ENCODE measurements around the gene CSF3.
A peak's percentile ranks its signal among the peaks of the same experiment; 100 is the strongest.

Gene CSF3

DNA sequence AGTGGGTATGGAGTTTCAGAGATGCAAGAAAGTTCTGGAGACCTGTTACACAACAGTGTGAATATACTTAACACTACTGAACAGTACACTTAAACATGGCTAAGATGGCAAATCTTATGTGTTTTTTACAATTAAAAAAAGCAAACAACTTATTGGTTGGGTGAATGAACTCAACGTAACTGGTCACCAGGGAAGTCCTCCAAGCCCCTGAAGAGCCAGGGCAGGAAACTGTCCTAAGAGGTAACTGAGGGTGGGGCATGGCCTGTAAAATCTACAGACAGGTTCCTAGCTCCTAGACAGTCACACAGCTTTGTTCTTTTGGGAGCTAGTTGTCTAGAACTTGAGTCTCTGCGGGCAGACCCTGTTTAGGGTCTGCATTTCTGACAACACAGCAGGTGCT, 10.3 kb downstream of the CSF3 start:
- no peak for DNase-seq

DNA sequence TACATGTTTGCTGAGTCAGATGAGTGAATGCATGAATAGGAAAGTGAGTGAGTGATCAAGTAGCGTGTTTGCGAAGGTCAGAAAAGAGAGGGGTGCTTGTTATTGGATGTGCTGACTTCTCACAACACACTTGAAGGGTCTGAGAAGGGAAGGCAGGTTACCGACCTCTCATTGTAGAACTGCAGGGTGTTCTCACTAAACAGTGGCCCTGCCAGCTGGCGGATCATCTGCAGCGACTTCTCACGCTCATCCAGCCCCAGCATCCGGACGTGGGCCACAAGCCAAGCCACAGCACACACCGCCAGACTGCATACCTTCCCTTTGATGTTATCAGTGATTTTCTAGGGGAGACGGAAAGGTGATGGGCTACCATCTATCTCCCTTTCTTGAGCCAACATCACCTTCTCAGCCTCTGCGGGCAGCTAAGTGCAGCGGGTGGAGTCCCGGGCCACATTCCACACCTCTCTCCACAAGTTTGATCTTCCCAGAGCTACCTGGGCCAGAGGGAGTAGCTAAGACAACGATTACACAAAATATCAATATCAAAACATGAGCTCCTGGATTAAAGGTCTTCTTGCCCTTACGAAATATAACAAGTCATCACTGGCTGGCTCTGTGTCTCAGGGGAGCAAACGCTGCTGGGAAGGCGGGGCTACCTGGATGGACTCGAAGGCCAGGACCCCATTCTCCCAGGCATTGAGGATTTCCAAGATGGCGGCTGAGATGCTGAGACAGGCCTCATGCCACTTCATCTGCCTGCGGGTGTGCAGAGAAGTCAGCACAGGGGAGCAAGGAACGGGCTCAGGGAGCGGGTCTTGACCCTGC, 11.0 kb downstream of the CSF3 start:
- DNase-seq, result no peak

DNA sequence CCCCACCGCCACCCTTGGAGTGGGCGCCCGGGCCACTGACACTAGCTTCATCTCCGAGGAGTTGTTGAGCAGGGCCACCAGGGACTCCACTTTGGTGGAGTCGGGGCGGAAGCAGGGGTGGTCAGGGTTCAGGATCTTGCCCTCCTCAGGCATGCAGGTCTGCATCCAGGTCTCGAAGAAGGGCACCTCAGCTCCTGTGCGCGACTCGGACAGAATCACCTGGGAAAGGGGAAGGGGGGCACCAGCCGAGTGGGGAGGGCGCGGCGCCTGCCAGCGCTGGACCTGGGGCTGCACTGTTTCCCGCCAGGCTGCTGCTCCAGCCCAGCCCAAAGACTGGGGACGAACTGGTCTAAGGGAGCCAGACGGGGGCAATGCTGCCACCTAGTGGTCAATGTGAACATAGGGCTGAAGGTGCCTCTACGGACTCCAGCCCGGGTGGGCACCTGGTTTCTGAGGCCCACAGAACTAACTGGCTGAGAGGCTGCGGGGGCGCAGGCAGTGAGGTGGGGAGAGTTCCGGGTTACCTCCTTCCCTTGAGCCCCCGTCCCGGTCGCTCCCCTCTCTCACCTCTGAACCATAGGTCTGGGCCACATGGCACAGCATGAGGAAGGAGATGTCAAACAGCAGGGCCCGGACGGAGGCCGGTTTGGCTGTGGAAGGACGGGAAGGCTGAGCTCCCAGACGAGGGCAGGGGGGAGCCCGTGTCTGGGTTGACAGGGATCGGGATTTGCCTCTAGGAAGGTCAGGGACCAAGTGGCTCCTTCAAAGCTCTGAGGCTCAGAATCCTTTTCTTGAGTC, 11.8 kb downstream of the CSF3 start:
- peak; percentile 59 for DNase-seq

DNA sequence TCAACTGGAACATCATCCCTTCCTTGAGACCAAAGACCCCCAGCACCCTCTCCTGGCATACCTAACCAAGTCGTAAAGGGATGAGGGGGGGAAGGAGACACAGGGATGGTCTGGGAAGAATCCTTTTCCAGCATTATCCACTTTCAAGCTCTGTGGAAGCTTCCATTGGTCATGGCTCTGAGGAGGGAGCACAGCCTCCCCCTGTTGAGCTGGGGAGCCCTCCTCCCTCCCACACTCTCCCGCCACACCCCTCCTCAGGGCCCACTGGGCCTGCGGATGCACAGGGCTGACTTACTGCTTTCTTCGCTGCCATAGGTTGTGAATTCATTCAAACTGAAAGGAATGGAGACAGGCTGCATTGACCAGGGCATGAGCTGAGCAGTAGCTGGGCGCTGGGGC, 12.4 kb downstream of the CSF3 start:
- DNase-seq, result no peak

DNA sequence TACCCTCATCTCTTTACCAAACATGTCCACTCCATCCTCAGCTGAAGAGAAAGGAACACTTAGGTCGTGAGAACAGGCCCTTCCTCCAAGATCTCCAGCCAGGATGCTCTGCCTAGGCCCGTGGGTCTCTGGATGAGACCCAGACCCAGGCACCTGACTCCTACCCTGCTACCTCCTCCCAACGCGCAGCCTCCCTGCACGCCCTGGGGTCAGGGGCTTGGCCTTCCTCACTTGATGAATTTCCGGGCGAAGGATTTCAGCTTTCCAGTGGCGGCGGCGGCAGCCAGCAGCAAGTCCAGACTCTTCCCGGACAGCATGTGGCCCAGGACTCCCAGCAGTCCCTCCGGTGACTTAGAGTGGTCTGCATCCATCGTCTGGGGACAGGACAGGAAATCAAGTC, 13.4 kb downstream of the CSF3 start:
- DNase-seq, result no peak

DNA sequence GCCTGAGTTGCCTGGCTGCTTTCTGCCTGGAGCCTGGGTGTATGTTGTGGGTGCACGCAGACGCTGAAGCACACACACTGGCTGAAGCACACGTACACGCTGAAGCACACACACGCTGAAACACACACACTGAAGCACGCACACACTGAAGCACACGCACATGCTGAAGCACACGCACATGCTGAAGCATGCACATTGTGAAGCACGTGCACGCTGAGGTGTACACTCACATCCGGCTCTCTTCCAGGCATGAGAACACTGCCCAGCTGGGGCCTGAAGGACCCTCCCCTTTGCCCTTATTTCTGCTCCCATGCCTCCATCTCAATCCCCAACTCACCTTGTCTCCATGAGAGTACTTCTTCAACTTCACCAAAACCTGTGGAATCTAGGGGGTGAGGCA, 16.5 kb downstream of the CSF3 start:
- no peak for DNase-seq

DNA sequence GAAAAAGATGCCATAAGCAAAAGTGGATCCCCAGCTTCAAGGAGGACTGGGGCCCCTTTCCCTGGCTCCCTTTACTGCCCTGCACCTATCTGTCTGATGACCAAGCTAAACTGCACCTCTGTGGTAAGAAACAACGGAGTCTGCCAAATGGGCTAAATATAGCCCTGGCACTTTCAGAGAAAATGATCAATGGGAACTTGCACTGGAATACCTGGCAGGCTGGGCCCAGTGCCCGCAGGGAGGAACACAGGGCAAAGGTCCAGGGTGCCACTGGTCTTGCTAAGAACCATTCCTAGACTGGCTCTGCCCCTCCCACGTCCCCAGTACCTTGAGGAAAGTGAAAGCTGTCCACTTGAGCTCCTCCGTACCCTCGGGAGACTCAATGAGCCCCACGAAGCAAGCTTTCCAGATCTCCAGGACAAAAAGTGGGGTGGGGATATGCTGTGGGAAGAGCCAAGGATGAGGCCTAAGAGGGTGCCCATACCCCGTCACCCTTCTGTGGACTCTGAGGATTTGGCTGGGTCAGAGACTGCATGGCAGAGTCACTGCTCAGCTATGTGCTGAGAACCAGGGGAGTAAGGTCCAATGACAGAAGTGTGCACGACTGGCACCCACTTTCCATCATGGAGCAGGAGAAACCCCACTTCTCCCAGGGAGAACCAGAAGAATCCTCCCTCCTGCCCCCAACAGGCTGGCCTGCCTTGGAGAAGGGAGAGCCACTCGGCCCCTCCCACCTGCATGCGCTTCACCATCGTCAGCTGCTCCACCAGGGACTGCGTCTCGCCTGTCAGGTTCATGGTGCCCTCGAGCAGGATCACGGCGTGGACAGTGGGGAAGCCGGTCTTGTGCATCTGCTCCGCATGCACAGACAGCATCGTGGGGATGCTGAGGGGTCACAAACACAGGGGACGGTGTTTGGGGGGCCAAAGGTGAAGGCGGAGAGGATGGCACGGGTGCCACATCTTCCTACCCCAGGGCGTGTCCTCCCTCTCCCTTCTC, 17.4 kb downstream of the CSF3 start:
- no peak for DNase-seq

DNA sequence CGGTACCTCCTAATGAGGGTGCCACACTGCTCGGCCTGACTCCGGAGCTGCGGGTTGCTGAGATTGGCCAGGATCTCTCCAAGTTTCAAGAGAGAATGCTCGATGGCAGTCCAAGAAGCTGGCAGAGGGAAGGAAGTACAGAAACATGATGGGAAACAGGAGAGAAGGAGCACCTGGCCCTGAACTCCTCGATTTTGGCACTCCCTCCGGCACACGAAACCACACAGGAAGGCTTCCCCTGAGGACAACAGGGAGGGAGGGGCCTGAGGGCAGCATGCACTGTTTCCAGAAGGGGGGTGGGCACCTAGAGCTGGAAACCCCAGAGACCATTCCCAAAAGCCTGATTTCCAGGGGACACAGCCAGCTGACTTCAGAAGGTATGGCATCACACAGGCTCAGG, 18.1 kb downstream of the CSF3 start:
- DNase-seq, result no peak

DNA sequence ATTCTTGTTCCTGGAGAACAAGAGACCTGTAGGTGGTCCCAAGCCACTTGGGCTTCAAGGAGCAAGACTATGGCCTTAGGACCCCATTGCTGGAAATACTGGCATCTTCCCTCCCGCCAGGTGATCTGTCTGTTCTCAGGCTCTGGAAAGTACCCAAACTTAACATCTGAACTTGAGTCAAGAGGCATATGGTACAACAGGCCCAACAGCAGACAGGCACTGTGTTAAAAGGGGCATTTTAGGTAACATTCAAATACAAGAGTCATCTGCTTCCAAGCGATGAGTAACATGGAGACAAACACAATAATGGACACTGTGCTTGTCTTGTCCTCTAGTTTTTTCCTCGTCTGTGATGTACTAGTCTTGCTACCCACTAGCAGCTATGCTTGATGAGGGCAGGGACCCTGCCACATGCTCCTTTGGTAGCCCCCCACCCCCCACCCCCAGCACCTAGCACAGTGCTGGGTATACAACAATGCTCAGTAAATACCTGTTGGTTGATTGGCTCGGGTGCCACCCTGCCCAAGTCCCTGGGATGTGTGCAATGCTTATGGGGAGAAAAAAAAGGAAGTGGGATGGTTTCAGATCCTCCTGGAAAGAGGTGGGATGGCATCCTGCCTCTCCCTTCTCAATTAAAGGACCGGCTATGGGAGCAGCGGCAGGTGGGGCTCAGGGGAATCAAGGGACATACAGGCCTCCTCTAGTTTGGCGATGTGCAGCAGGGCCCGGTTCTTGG, 19.4 kb downstream of the CSF3 start:
- DNase-seq, result no peak

DNA sequence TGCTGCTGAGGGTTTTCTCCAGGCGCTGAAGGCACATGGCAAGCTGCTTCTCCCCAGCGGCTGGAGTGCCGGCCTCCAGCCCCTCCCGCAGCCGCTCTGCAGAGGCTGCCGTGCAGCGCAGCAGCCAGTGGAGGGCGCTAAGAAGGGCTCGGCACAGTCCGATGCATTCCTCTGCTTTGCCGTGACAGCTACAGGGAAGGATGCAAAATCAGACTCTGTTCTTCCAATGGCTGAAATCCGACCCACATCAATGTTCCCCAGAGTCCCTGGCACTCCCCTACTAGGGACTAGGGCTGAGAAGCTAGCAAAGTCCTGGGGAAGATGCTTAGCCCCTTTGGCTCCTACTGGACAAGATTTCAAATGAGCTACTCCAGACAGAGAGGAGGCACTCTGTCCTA, 19.9 kb downstream of the CSF3 start:
- DNase-seq, result no peak

DNA sequence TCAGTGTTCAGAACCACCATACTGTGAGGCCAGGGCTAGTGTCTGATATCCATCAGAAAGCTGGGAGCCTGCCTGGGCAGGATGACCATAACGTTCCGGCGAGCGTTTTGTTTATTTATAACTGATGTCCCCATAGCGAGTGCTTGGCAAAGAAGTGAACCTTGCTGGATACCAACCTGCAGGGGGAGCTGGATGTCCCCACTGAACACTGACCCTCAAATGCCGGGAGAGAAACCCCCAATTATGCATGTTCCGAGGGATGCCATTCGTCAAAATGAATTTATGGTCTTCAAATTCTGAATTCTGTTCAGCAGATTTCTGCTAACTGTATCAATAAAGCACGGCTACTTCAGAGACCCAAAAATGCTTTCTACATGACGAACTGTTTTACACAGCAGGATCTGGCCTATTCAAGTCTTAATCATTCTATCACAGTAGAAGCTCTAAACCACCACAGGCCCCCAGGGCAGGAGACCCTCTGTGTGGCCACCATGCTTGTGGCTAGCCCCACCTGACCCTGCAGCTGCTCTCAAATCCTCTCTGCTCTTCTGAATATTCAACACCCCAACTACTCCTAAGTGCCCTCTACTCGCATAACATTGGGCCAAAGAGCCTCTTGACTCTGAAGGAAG, 23.8 kb downstream of the CSF3 start:
- peak; percentile 26 for DNase-seq

DNA sequence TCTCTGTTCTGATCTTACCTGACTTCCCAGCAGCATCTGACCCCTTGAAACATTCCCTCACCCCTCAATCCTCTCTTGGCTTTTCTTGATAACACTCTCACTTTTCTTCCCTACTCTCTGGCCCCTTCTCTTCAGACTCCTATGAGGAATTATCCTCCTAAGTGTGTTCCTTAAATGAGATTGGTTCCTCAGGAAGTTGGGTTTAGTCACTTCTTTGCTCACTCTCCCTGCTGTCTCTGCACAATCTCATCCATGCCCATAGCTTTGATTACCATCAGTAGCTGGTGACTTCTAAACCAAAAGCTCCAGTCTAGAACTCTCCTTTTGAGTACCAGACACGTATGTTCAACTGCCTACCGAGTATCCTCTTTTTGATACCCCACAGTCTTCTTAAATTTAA, 26.0 kb downstream of the CSF3 start:
- no peak for DNase-seq

DNA sequence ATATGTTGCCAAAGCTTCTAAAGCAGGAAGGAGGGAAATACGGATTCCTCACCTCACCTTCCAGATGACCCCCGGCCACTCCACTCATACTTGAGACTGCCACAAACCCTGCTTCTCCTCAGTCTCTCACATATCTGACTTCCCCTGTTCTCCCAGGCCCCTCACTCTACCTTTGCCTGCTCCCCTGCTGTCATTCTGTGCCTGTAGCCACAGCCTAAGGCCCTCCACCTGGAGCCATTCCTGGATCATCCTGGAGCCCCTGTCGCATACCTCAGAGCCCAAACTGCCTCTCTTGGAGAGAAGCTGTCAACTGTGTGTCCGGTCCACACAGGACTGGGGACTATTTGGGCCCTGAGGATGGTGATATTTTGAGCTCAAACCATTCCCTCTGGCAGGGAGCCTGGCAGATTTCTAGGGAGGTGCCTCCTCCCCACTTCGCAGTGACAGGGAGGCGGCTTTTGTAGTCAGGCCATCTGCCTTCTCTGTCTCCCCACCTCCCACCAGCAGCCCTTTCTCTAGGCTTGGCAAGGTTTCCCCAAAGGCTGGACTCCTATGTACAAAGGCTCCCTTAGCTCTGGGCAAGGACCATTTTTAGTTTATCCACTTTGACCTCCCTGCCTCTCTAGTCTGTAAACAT, 41.3 kb downstream of the CSF3 start:
- DNase-seq, result no peak

DNA sequence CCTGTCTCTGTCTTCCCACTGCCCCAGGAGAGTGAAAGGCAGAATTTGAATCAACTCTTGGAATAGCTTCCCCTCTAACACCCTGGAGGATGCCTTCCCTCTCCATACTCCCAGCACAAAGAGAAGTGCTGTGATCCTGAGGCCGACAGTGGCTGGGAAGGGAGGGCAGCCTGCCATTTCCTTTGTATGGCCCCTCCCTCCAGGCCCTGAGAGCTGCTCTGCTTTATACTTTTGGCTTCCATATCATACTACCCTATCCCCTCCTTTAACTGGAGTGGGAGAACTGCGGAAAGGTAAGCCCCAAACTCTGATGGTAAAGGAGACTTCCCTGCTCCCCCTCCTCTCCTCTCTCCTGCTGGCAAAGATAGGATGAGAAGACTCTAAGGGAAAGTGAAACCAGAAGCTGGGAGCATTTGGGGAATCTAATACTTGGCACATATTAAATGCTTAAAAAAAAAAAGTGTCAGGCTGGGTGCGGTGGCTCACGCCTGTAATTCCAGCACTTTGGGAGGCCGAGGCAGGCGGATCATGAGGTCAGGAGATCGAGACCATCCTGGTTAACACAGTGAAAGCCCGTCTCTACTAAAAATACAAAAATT, 43.0 kb downstream of the CSF3 start:
- DNase-seq, result no peak

DNA sequence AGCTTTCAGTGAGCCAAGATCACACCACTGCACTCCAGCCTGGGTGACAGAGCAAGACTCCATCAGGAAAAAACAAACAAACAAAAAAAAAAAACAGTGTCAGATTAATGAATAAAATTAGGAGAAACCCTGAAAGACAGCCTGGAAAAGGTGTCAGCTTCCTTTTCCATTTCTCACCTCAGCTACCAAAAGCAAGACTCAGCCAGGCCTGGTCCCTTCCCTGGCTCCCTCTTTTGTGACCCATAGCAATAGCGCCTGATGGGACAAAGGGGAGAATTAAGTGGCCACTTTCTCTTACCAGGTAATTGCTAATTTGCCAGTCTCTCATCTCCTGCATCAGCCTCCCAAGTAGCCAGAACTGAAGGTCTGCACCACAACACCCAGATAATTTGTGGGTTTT, 43.6 kb downstream of the CSF3 start:
- DNase-seq, result no peak

DNA sequence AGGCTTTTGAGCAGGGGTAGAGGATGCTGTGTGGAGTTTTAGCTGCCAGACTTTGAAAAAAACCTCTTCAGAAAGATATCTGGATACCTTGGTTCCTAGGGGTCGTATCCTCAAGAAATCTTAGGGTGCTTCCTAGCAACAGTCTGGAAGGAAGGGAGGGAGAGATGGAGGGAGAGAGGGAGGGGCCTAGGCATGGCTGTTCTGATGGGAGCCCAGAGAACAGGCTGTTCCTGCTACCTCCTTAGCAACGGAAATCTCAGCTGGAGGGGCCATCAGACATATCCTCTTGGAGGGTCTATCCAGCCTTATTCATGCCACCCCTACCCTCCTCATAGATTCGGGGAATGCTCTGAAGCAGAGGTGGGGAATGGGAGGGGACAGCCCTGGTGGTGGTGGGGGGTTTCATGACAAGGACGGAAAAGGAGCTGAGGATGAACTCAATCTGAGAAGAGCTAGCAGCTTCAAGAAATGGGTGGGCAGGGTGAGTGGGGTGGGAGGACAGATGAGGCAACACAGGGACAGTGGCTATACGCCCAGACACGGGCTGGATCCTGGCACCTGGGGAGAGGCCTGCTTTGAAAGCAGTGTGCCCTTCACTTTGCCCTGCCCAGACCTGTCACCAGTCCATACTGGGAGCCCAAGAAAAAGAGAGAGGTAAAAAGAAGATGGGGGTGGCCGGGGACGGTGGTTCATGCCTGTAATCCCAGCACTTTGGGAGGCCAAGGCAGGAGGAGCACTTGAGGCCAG, 44.7 kb downstream of the CSF3 start:
- DNase-seq, result no peak

DNA sequence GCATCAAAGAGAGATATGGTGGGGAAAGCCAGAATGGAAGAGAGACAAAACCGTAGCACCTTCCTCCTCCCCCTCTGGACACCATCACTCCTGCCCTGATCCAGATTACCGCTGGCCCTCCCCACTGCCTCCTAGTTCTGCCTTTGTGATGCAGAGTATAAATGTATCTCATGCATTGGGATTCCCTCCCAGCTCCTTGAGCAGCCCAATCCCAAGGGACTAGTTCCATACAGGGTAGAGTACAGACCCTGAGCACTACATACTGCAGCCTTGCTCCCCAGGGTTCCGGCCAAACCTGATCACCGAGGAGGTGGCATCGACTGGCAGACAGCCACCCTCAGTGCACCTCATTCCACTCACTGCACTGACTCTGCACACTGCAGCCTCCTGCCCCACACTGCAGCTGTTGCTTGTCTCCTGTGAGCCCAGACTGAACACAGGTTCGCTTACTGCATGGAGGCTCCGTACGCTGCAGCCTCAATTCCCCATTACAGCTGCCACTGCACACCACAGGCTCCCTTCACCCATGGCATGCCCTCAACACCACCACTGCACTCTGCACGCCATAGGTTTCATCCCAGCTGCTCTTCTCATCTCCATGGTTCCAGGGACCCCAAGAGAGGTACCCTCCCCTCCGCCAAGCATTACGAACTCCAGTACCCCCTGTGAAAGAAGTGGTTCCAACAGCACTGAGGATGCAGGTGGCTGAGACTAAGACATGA, 45.8 kb downstream of the CSF3 start:
- DNase-seq, result no peak

DNA sequence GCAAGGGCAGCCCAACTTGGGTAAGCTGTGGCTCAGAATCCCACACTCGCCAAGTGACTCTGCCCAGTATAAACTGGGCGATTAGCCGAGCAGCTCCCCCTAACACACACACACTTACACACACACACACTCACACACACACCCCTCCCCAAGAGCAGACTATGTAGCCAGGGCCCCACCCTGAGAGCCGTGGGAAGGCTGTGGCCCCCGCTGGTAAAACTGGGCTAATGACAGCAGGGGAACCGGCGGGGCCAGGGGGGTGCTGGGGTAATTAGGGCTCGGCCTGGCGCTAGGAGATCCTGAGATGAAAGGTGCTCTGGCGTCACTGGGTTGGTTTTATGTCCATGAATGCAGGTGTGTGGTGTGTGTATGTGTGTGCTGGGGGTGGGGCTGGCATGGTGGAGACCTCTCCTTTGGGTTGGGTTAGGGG, 46.4 kb downstream of the CSF3 start:
- DNase-seq, result no peak
